PC-3 (cell line): ENCODE results near the gene PPM1D.

Experiments
- CTCF ChIP-seq: fragments of 300-600 bp; sonication (generic); conservative IDR thresholded peaks from 2 replicates; pipeline ENCODE4 v1.5.1; 2017; ENCODE audit warnings: antibody characterized with exemption, low read depth, mild to moderate bottlenecking, low read length
- EZH2 ChIP-seq: fragments of 300-600 bp; sonication (generic); IDR thresholded peaks from one replicate; pipeline ENCODE4 v1.6.1; 2017; ENCODE audit warnings: antibody characterized with exemption, mild to moderate bottlenecking, low read length; ENCODE audit not compliant: unreplicated experiment
- EZH2phosphoT487 ChIP-seq: fragments of 300-600 bp; sonication (generic); IDR thresholded peaks from 2 replicates; pipeline ENCODE4 v1.6.1; 2018; ENCODE audit warnings: mild to moderate bottlenecking, antibody characterized with exemption, low read length, borderline replicate concordance

GRCh38 chr17:60712675-60713074, 112.7 kb downstream of the PPM1D start:
- TF ChIP-seq CTCF = no peak
- no peak for TF ChIP-seq EZH2
- no peak for TF ChIP-seq EZH2phosphoT487
